ENCODE results near the gene SP4. TPM values are rescaled to one million over a fixed set of nuclear protein-coding genes. Genes with fewer than 3 reads are reported as not detected.

SP4 gene
- total and polyA plus RNA-seq, 2 experiments from 2014 or later: 11.9 to 41.6 TPM

DNA sequence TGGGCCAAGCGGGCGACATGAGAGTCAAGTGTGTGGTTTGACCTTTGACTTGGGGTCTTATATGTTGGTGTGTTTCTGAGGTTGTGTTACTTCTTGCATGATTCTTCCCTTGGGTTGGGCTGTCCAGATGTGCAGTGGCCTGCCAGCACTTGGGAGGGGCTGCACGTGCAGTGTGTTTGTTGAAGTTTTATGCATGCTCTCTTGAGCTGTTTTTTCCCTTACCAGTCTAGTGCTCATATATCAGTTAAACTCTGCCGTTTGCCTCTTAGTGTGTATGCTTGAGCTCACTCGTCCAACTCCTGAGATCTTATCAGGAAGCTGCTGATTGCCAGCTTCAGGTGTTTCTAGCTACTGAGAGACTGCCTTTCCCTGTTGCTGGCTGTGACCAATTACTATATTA is 23.1 kb downstream of the SP4 start:
- ATAC-seq (no peak), DNase-seq (ENCODE audit: low spot score) (no peak)
- H3F3A ChIP-seq (replicated peaks; ENCODE audit: low read depth): no peaks in the 10 kb centered on the region
- H3K9me2 ChIP-seq (ENCODE audit: insufficient read depth): peaks cover 6% of the 10 kb centered on the region; the same call in 1 of the 2 replicates
- H3K27ac ChIP-seq (ENCODE audit: low read depth): no peak overlapping the region
- no peak overlapping the region for H2AFZ ChIP-seq
- peaks cover 90% of the 10 kb centered on the region for H3K36me3 Mint-ChIP-seq (ENCODE audit: low read depth)
- no peak overlapping the region for H3K4me3 ChIP-seq
- peaks cover 2% of the 10 kb centered on the region for H3K27me3 Mint-ChIP-seq (ENCODE audit: insufficient read depth, low read depth, poor library complexity)
- H3K4me1 ChIP-seq (ENCODE audit: insufficient read depth): peaks cover 3% of the 10 kb centered on the region; the same call in 1 of the 2 replicates
- peaks cover 46% of the 10 kb centered on the region for H3K36me3 ChIP-seq (ENCODE audit: insufficient read depth)
- H3K79me2 ChIP-seq (replicated peaks; ENCODE audit: insufficient read depth): peaks cover 84% of the 10 kb centered on the region
- H4K20me1 ChIP-seq (replicated peaks; ENCODE audit: insufficient read depth): no peaks in the 10 kb centered on the region; the same call in 1 of the 2 replicates
- H3K4me1 Mint-ChIP-seq: no peaks in the 10 kb centered on the region; the same call in 2 of the 3 replicates
- peaks cover 60% of the 10 kb centered on the region for H3K9me3 Mint-ChIP-seq
- H3K4me2 ChIP-seq: no peak overlapping the region
- H3K27me3 ChIP-seq (ENCODE audit: insufficient read depth): no peaks in the 10 kb centered on the region
- no peak overlapping the region for H3K27ac Mint-ChIP-seq
- TF ChIP-seq POLR2AphosphoS5 (IDR thresholded peaks at IDR 0.05; ENCODE audit: low read depth) (no peak), ZNF331 (CRISPR knock-in tag; IDR thresholded peaks at IDR 0.05; ENCODE audit: low read depth) (no peak), EZH2 (IDR thresholded peaks at IDR 0.05; ENCODE audit: low read depth, unreplicated experiment) (no peak), JUNB (IDR thresholded peaks at IDR 0.05; ENCODE audit: unreplicated experiment) (no peak), STAT1 (IDR thresholded peaks at IDR 0.05; ENCODE audit: unreplicated experiment) (no peak), ZNF114 (CRISPR knock-in tag; IDR thresholded peaks at IDR 0.05) (no peak), EZH2phosphoT487 (IDR thresholded peaks at IDR 0.05; ENCODE audit: unreplicated experiment) (no peak), CREB1 (CRISPR knock-in tag; IDR thresholded peaks at IDR 0.05; ENCODE audit: low read depth) (no peak), NANOG (IDR thresholded peaks at IDR 0.05; ENCODE audit: borderline replicate concordance) (no peak)
- TF ChIP-seq, protein P1, sequence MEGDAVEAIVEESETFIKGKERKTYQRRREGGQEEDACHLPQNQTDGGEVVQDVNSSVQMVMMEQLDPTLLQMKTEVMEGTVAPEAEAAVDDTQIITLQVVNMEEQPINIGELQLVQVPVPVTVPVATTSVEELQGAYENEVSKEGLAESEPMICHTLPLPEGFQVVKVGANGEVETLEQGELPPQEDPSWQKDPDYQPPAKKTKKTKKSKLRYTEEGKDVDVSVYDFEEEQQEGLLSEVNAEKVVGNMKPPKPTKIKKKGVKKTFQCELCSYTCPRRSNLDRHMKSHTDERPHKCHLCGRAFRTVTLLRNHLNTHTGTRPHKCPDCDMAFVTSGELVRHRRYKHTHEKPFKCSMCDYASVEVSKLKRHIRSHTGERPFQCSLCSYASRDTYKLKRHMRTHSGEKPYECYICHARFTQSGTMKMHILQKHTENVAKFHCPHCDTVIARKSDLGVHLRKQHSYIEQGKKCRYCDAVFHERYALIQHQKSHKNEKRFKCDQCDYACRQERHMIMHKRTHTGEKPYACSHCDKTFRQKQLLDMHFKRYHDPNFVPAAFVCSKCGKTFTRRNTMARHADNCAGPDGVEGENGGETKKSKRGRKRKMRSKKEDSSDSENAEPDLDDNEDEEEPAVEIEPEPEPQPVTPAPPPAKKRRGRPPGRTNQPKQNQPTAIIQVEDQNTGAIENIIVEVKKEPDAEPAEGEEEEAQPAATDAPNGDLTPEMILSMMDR (conservative IDR thresholded peaks at IDR 0.05; ENCODE audit: low read depth in 2 of 2): no peak
- TF ChIP-seq, protein P2, sequence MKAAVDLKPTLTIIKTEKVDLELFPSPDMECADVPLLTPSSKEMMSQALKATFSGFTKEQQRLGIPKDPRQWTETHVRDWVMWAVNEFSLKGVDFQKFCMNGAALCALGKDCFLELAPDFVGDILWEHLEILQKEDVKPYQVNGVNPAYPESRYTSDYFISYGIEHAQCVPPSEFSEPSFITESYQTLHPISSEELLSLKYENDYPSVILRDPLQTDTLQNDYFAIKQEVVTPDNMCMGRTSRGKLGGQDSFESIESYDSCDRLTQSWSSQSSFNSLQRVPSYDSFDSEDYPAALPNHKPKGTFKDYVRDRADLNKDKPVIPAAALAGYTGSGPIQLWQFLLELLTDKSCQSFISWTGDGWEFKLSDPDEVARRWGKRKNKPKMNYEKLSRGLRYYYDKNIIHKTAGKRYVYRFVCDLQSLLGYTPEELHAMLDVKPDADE (IDR thresholded peaks at IDR 0.05): no peak
- TF ChIP-seq, protein P3, sequence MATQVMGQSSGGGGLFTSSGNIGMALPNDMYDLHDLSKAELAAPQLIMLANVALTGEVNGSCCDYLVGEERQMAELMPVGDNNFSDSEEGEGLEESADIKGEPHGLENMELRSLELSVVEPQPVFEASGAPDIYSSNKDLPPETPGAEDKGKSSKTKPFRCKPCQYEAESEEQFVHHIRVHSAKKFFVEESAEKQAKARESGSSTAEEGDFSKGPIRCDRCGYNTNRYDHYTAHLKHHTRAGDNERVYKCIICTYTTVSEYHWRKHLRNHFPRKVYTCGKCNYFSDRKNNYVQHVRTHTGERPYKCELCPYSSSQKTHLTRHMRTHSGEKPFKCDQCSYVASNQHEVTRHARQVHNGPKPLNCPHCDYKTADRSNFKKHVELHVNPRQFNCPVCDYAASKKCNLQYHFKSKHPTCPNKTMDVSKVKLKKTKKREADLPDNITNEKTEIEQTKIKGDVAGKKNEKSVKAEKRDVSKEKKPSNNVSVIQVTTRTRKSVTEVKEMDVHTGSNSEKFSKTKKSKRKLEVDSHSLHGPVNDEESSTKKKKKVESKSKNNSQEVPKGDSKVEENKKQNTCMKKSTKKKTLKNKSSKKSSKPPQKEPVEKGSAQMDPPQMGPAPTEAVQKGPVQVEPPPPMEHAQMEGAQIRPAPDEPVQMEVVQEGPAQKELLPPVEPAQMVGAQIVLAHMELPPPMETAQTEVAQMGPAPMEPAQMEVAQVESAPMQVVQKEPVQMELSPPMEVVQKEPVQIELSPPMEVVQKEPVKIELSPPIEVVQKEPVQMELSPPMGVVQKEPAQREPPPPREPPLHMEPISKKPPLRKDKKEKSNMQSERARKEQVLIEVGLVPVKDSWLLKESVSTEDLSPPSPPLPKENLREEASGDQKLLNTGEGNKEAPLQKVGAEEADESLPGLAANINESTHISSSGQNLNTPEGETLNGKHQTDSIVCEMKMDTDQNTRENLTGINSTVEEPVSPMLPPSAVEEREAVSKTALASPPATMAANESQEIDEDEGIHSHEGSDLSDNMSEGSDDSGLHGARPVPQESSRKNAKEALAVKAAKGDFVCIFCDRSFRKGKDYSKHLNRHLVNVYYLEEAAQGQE (IDR thresholded peaks at IDR 0.05; ENCODE audit: unreplicated experiment): no peak
- TF ChIP-seq, protein P4, sequence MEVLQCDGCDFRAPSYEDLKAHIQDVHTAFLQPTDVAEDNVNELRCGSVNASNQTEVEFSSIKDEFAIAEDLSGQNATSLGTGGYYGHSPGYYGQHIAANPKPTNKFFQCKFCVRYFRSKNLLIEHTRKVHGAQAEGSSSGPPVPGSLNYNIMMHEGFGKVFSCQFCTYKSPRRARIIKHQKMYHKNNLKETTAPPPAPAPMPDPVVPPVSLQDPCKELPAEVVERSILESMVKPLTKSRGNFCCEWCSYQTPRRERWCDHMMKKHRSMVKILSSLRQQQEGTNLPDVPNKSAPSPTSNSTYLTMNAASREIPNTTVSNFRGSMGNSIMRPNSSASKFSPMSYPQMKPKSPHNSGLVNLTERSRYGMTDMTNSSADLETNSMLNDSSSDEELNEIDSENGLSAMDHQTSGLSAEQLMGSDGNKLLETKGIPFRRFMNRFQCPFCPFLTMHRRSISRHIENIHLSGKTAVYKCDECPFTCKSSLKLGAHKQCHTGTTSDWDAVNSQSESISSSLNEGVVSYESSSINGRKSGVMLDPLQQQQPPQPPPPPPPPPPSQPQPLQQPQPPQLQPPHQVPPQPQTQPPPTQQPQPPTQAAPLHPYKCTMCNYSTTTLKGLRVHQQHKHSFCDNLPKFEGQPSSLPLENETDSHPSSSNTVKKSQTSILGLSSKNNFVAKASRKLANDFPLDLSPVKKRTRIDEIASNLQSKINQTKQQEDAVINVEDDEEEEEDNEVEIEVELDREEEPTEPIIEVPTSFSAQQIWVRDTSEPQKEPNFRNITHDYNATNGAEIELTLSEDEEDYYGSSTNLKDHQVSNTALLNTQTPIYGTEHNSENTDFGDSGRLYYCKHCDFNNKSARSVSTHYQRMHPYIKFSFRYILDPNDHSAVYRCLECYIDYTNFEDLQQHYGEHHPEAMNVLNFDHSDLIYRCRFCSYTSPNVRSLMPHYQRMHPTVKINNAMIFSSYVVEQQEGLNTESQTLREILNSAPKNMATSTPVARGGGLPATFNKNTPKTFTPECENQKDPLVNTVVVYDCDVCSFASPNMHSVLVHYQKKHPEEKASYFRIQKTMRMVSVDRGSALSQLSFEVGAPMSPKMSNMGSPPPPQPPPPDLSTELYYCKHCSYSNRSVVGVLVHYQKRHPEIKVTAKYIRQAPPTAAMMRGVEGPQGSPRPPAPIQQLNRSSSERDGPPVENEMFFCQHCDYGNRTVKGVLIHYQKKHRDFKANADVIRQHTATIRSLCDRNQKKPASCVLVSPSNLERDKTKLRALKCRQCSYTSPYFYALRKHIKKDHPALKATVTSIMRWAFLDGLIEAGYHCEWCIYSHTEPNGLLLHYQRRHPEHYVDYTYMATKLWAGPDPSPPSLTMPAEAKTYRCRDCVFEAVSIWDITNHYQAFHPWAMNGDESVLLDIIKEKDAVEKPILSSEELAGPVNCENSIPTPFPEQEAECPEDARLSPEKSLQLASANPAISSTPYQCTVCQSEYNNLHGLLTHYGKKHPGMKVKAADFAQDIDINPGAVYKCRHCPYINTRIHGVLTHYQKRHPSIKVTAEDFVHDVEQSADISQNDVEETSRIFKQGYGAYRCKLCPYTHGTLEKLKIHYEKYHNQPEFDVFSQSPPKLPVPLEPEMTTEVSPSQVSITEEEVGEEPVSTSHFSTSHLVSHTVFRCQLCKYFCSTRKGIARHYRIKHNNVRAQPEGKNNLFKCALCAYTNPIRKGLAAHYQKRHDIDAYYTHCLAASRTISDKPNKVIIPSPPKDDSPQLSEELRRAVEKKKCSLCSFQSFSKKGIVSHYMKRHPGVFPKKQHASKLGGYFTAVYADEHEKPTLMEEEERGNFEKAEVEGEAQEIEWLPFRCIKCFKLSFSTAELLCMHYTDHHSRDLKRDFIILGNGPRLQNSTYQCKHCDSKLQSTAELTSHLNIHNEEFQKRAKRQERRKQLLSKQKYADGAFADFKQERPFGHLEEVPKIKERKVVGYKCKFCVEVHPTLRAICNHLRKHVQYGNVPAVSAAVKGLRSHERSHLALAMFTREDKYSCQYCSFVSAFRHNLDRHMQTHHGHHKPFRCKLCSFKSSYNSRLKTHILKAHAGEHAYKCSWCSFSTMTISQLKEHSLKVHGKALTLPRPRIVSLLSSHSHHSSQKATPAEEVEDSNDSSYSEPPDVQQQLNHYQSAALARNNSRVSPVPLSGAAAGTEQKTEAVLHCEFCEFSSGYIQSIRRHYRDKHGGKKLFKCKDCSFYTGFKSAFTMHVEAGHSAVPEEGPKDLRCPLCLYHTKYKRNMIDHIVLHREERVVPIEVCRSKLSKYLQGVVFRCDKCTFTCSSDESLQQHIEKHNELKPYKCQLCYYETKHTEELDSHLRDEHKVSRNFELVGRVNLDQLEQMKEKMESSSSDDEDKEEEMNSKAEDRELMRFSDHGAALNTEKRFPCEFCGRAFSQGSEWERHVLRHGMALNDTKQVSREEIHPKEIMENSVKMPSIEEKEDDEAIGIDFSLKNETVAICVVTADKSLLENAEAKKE (CRISPR knock-in tag; IDR thresholded peaks at IDR 0.05): no peak
- no peak overlapping the region for H3K4me3 Mint-ChIP-seq
